GM12878 (cell line): ENCODE results near the gene NCAPH2.

Source experiments
- EZH2 ChIP-seq: IDR thresholded peaks from 2 replicates; pipeline ENCODE4 v1.6.1; 2012; ENCODE audit warnings: low read depth, mild to moderate bottlenecking, control low read depth, inconsistent platforms, low read length, borderline replicate concordance; ENCODE audit not compliant: control insufficient read depth
- SREBF2 ChIP-seq: IDR thresholded peaks from 2 replicates; pipeline ENCODE4 v1.6.1; 2012; ENCODE audit warnings: mild to moderate bottlenecking, low read length

GRCh38 chr22:50504369-50505211, 3.4 kb upstream of the NCAPH2 start:
- TF ChIP-seq EZH2 = no peak
- TF ChIP-seq SREBF2 = no peak
